Neural cell (in vitro differentiated cells): ENCODE results near the gene PHYHD1.

Experiments used
- CTCF ChIP-seq: fragments of 450-650 bp; IDR thresholded peaks from 2 replicates; pipeline ENCODE4 v1.5.1; 2014; ENCODE audit warnings: antibody characterized with exemption, mild to moderate bottlenecking, moderate library complexity; ENCODE audit not compliant: poor library complexity, severe bottlenecking
- EP300 ChIP-seq: fragments of 450-650 bp; conservative IDR thresholded peaks from 2 replicates; pipeline ENCODE4 v1.6.1; 2014; ENCODE audit warnings: antibody characterized with exemption, mild to moderate bottlenecking, moderate library complexity; ENCODE audit not compliant: poor library complexity, severe bottlenecking
- MXI1 ChIP-seq: fragments of 450-650 bp; conservative IDR thresholded peaks from 2 replicates; pipeline ENCODE4 v1.6.1; 2014; ENCODE audit warnings: antibody characterized with exemption, mild to moderate bottlenecking; ENCODE audit not compliant: poor library complexity, severe bottlenecking
- POLR2AphosphoS5 ChIP-seq: IDR thresholded peaks from 2 replicates; pipeline ENCODE4 v1.6.1; 2012
- RAD21 ChIP-seq: fragments of 450-650 bp; conservative IDR thresholded peaks from 2 replicates; pipeline ENCODE4 v1.6.1; 2014; ENCODE audit warnings: antibody characterized with exemption, mild to moderate bottlenecking, moderate library complexity
- SMC3 ChIP-seq: fragments of 450-650 bp; conservative IDR thresholded peaks from 2 replicates; pipeline ENCODE4 v1.6.1; 2014; ENCODE audit warnings: antibody characterized with exemption, mild to moderate bottlenecking, moderate library complexity; ENCODE audit not compliant: poor library complexity
- TAF1 ChIP-seq: IDR thresholded peaks from 2 replicates; pipeline ENCODE4 v1.6.1; 2012; ENCODE audit warnings: low read depth
- TF ChIP-seq, protein P1 (sequence below): IDR thresholded peaks from 2 replicates; pipeline ENCODE4 v1.6.1; 2012; ENCODE audit warnings: borderline replicate concordance

- TF ChIP-seq CTCF (no peak), MXI1 (no peak), SMC3 (no peak), POLR2AphosphoS5 (no peak), RAD21 (no peak), TAF1 (no peak), EP300 (no peak)
- TF ChIP-seq, protein P1, sequence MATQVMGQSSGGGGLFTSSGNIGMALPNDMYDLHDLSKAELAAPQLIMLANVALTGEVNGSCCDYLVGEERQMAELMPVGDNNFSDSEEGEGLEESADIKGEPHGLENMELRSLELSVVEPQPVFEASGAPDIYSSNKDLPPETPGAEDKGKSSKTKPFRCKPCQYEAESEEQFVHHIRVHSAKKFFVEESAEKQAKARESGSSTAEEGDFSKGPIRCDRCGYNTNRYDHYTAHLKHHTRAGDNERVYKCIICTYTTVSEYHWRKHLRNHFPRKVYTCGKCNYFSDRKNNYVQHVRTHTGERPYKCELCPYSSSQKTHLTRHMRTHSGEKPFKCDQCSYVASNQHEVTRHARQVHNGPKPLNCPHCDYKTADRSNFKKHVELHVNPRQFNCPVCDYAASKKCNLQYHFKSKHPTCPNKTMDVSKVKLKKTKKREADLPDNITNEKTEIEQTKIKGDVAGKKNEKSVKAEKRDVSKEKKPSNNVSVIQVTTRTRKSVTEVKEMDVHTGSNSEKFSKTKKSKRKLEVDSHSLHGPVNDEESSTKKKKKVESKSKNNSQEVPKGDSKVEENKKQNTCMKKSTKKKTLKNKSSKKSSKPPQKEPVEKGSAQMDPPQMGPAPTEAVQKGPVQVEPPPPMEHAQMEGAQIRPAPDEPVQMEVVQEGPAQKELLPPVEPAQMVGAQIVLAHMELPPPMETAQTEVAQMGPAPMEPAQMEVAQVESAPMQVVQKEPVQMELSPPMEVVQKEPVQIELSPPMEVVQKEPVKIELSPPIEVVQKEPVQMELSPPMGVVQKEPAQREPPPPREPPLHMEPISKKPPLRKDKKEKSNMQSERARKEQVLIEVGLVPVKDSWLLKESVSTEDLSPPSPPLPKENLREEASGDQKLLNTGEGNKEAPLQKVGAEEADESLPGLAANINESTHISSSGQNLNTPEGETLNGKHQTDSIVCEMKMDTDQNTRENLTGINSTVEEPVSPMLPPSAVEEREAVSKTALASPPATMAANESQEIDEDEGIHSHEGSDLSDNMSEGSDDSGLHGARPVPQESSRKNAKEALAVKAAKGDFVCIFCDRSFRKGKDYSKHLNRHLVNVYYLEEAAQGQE, result no peak
These were observed 34.4 kb upstream of the PHYHD1 start for GRCh38 chr9:128886211-128886891.
